Mesodermal cell (in vitro differentiated cells): ENCODE results near the gene PSMA6.

Experiments used
- H3K27ac ChIP-seq: 2 replicates; pipeline ENCODE4 v1.7.0; 2013; ENCODE audit warnings: mild to moderate bottlenecking, low read depth, low read length, moderate library complexity; ENCODE audit not compliant: severe bottlenecking
- H3K36me3 ChIP-seq: 2 replicates; pipeline ENCODE4 v1.7.1; 2013; ENCODE audit warnings: mild to moderate bottlenecking, low read length, moderate library complexity; ENCODE audit not compliant: control insufficient read depth, insufficient read depth
- H3K4me1 ChIP-seq: one replicate; pipeline ENCODE4 v1.7.1; 2013; ENCODE audit warnings: mild to moderate bottlenecking, low read length; ENCODE audit not compliant: insufficient read depth, control insufficient read depth, poor library complexity, severe bottlenecking
- H3K4me3 ChIP-seq: 2 replicates; pipeline ENCODE4 v1.7.0; 2013; ENCODE audit warnings: low read length, control low read depth, mild to moderate bottlenecking; ENCODE audit not compliant: insufficient read depth, poor library complexity, severe bottlenecking; ENCODE audit errors: extremely low read depth
- H3K9me3 ChIP-seq: 2 replicates; pipeline ENCODE4 v1.7.1; 2013; ENCODE audit warnings: mild to moderate bottlenecking, low read length, moderate library complexity; ENCODE audit not compliant: control insufficient read depth
- WGBS, 2 experiments: methylation state at CpG; one replicate each; pipeline ENCODE4 v1.1.5; 2013; ENCODE audit warnings: missing lambda C conversion rate in 2 of 2; ENCODE audit not compliant: insufficient coverage in 2 of 2; 5-methylcytosine and 5-hydroxymethylcytosine counted together

PSMA6 gene

DNA sequence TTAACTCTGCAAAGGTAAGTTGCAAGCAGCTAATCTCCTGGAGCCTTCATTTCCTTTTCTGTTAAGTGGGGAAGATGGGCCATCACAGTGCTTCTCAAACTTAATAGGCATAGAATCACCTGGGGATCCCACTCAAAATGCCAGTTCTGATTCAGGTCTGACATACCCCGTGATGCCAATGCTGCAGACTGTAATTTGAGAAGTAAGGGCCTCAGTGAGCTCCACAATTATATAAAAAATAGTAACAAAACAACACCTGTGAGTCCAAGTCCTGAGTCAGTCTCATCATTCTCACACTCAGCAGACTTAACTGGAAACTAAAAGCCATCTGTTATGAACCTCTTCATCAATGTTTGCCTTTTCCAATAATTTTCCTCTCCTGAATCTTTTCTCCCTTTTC, 10.8 kb upstream of the PSMA6 start:
- no peak overlapping the region for H3K27ac ChIP-seq
- H3K4me1 ChIP-seq, result no peaks in the 10 kb centered on the region
- no peak overlapping the region for H3K4me3 ChIP-seq
- peaks cover 8% of the 10 kb centered on the region for H3K36me3 ChIP-seq
- 80% methylated on average over 1 of the region's 1 CpG; no CpG with 5 or more reads in 1 of the 2 experiments for WGBS, 2 experiments
- no peaks in the 10 kb centered on the region for H3K9me3 ChIP-seq

DNA sequence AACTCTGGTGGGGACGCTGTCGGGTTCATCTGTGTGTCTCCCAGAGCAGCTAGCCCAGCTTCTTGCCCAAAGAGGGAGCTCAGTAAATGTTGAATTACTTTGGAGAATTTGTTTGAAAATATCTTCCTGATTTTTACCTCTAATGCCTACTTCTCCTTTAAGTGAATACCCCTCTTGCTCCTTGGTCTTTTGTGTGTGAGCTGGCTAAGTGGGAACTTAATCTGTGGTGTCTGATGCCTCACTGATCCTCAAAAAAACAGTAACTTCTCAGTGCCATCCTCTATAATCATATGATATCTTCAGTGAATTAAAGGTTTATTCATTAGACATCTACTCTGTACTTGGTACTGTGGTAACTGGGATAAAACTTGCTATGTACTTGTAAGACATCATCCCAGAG, 7.7 kb upstream of the PSMA6 start:
- 100% methylated on average over 2 of the region's 2 CpGs for WGBS, 2 experiments
- no peak overlapping the region for H3K4me3 ChIP-seq
- no peak overlapping the region for H3K27ac ChIP-seq
- no peaks in the 10 kb centered on the region for H3K4me1 ChIP-seq
- no peaks in the 10 kb centered on the region for H3K9me3 ChIP-seq
- H3K36me3 ChIP-seq, result peaks cover 4% of the 10 kb centered on the region

DNA sequence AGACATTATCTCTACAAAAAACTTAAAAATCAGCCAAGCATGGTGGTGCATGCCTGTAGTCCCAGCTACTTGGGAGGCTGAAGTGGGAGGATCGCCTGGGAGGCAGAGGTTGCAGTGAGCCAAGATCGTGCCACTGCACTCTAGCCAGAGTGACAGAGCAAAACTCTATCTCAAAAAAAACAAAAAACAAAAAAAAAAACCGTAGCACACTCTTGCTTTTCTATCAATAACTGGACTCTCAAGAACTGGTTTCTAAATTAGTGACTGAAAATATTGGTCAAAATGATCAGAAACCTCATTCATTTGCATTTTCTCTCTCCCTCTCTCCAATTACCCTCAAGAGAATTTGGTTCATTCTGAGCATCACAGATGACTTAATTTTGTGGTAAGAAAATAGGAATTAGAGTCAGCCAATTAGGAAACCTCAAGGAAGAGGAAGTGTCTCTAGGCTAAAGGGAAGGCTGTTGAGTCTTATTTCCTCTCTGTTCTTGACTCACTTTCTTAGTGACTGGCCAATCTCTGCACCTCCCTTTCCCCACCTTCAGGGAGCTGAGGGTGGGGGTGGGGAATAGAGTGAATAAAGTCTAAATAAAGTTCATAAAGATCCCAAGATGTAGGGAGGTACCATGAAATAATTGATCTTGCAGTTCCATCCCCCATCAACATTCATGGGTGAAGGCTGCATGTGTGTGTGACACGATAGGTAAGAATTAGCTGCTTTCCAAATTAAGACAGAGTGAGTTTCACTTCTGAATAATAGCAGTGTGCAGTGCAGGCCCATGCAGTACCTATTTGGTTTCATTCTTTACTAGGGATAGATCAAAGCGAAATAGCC, 6.8 kb upstream of the PSMA6 start:
- no peaks in the 10 kb centered on the region for H3K4me1 ChIP-seq
- WGBS, 2 experiments, result 100% methylated on average over 1 of the region's 5 CpGs
- no peak overlapping the region for H3K4me3 ChIP-seq
- no peak overlapping the region for H3K27ac ChIP-seq
- H3K9me3 ChIP-seq, result no peaks in the 10 kb centered on the region
- peaks cover 4% of the 10 kb centered on the region for H3K36me3 ChIP-seq

DNA sequence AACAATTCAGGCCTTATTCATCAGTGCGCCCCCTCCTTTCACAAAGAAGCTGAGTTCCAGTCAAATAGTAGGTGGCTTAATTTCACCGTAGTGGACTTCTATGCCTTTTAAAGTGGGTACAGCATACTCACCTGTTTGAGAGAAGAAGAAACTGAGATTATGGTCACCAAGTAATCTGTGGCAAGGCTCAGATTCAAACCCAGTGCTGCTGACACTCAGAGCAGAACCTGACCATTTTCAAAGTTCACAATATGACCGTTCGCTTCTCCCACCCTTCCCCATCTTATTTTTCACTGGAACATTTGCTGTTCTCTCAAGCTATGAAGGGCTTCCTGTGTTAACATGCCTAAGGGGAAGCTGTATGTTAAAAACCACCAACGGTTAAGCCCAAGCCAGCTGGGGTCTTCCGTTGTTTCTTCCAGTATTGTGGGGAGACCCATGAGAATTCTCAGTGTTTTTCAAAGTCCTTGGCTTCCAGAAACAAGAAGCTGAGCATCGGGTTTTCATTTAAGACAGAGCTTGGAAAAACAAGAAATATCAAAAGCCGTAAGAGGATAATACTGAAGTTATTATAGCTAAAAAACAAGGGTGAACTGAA, 6.1 kb upstream of the PSMA6 start:
- peaks cover 4% of the 10 kb centered on the region for H3K36me3 ChIP-seq
- no peak overlapping the region for H3K4me3 ChIP-seq
- H3K27ac ChIP-seq, result no peak overlapping the region
- H3K9me3 ChIP-seq, result no peaks in the 10 kb centered on the region
- 97% methylated on average over 7 of the region's 8 CpGs for WGBS, 2 experiments
- H3K4me1 ChIP-seq, result no peaks in the 10 kb centered on the region

DNA sequence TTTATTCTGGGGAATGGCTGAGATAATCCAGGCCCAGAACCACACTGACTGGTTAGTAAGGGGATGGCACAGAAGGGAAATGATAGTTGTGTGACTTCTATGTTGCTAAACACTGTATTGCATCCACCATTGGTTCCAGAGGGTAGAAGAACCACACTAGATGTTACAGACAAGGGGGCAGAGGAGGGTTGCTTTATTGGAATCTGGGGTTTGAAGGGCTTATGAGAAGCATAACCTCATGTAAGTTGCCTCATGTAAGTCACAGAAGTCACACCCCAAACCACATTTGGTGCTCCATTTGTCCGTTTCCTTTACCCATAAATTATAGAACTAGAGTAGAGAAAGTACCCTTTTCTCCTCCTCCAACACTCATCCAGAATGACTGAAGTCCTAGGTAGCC, 5.5 kb upstream of the PSMA6 start:
- H3K36me3 ChIP-seq, result peaks cover 4% of the 10 kb centered on the region
- H3K9me3 ChIP-seq, result no peaks in the 10 kb centered on the region
- no peak overlapping the region for H3K4me3 ChIP-seq
- no peaks in the 10 kb centered on the region for H3K4me1 ChIP-seq
- H3K27ac ChIP-seq, result no peak overlapping the region
- no CpG with 5 or more reads among the region's 1 CpG for WGBS, 2 experiments

DNA sequence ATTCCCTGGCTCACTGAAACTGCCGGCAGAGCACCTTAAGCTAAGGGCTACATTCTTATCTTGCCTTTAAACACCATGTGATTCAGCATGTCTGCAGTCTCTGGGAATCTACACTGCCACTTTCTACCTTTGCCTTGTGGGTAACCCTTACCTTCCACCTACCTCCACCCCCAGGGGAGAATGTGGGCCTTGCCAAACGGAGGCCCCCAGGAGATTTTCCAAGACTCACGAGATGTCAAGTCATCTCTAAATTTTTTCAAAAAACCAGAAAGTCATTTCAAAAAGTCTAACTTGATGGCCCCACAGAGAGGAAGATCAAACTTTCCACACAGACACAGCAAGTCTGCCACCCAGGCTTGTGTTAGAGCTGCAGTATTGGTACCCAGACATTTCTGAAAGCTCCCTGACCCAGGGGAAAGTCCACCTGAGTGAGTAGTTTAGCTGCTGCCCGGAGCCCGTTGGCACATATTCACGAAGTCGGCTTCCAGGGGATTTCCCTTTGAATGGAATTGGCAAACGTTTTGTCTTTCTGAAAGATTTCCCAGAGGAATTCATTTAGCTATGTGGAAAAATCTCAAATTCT, 4.7 kb upstream of the PSMA6 start:
- Histone ChIP-seq H3K4me3 (no peak overlapping the region), H3K27ac (no peak overlapping the region), H3K36me3 (peaks cover under 1% of the 10 kb centered on the region), H3K4me1 (no peaks in the 10 kb centered on the region), H3K9me3 (no peaks in the 10 kb centered on the region)
- WGBS, 2 experiments, result 91 to 95% methylated on average over 7 of the region's 8 CpGs

DNA sequence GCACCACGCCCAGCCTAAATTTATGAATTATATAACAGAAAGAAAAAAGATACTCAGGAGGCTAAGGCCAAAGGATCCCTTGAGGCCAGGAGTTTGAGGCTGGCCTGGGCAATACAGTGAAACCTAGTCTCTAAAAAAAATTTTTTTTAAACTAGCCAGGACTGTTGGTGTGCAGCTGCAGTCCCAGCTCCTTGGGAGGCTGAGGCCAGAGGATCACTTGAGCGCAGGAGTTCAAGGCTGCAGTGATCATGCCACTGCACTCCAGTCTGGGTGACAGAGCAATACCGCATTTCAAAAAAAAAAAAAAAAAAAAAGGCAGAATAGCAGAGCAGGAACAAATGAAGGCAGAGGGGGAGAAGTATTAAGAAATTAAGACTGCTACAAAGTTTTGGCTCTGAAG, 2.6 kb upstream of the PSMA6 start:
- Histone ChIP-seq H3K4me3 (no peak overlapping the region), H3K9me3 (no peaks in the 10 kb centered on the region), H3K27ac (no peak overlapping the region), H3K4me1 (no peaks in the 10 kb centered on the region), H3K36me3 (peaks cover 6% of the 10 kb centered on the region)
- 96 to 100% methylated on average over 1 to 2 of the region's 3 CpGs for WGBS, 2 experiments

DNA sequence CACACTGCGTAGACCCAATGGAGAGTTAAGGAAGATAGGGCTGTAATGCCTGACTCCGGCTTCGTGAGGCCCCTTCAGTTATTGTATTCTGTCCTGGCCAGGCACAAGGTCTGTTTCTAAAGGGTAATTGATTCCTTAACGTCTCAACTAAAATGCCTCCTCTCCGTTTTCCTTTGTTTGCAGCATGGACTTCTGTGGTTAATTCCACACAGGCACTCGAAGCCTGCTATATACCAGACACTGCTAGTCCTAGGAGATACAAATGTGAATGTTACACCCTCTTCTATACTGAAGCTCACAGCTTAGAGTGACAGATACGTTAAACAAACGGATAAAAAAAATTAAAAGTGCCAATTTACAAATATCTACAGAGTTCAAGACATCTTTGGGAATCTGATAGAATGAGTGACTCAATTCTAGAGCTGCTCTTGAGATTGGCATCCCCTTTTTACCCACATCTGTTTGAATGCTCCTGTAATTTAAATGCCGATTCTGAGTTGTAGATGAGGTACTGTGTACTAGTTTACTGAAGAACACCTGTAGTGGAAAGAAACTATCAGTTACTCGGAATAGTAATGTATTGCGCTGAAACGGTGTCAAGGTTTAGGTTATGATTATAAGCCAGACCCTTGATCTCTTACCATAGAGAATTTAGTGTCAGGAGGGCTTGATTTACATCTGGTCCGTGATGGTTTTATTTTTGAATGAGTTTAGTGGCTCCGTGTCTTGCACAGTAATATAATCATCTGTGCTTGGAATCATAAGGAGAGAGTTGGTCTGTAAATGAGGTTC, 784 bp downstream of the PSMA6 start:
- H3K9me3 ChIP-seq, result no peaks in the 10 kb centered on the region
- H3K27ac ChIP-seq, result peak overlapping the region; percentile 90
- H3K4me1 ChIP-seq, result no peaks in the 10 kb centered on the region
- peaks cover 18% of the 10 kb centered on the region for H3K36me3 ChIP-seq
- WGBS, 2 experiments, result 25 to 32% methylated on average over 6 to 8 of the region's 14 CpGs
- H3K4me3 ChIP-seq, result peak overlapping the region; percentile 93

DNA sequence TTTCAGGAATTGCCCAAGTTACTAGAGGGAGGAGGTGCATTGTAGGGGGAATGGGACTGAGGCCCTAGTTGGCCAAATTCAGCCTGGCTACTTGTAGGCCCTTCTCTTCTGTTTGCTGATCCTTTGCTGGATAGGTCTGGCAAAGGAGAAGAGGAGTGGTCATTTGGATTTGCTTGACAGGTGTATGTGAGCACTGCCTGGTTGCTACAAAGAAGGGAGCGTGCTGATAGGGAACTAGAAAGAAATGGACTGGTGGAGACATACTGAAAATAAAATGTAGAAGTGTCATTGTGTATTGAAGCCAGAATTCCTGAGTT, 3.6 kb downstream of the PSMA6 start:
- Histone ChIP-seq H3K9me3 (no peaks in the 10 kb centered on the region), H3K27ac (no peak overlapping the region), H3K4me3 (no peak overlapping the region), H3K4me1 (no peaks in the 10 kb centered on the region), H3K36me3 (peaks cover 18% of the 10 kb centered on the region)
- 78 to 86% methylated on average over 1 of the region's 1 CpG for WGBS, 2 experiments

DNA sequence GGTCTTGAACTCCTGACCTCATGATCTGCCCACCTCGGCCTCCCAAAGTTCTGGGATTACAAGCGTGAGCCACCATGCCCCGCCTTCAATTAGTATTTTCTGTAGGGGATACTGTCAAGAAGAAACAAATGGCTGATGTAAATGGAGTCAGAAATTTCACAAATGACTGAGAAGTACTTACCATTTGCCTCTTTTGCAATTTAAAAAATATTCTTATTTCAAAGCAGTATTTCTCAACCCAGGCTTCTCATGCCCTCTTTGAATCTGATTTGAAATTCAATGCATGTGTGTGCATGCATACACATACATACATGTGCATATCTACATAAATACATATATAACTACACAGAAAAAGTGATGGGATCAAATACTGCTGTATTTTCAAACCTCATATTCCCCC, 4.4 kb downstream of the PSMA6 start:
- Histone ChIP-seq H3K36me3 (peaks cover 18% of the 10 kb centered on the region), H3K4me1 (no peaks in the 10 kb centered on the region), H3K27ac (no peak overlapping the region), H3K4me3 (no peak overlapping the region), H3K9me3 (no peaks in the 10 kb centered on the region)
- WGBS, 2 experiments, result 79 to 100% methylated on average over 2 of the region's 3 CpGs
